Natural killer cell (primary cell): ENCODE data around the gene SLC35E1. TPM values are rescaled to one million over a fixed set of nuclear protein-coding genes. Genes with fewer than 3 reads are reported as not detected.

Experiments used
- ATAC-seq, 3 donors: fragments of 150-1000 bp in 2 of 3; fragments of 200-7000 bp in 1 of 3; cut with Tn5 transposase; 1 replicate in 1 of 3; 2 replicates in 2 of 3; pipeline ENCODE4 v1.10.0; 2021; ENCODE audit warnings: mild to moderate bottlenecking in 2 of 3, moderate library complexity in 2 of 3
- DNase-seq, 2 donors: peaks; one replicate each; pipeline versions ENCODE4 v3.0.0 to v3.0.0-alpha.2; 2013 to 2021; ENCODE audit warnings: mixed read lengths in 1 of 2
- H3K27ac ChIP-seq: one replicate; pipeline ENCODE4 v1.5.1; 2013; ENCODE audit warnings: mild to moderate bottlenecking, low read length
- H3K27me3 ChIP-seq: one replicate; pipeline ENCODE4 v1.6.1; 2013; ENCODE audit warnings: low read length; ENCODE audit not compliant: control insufficient read depth, insufficient read depth
- H3K36me3 ChIP-seq: one replicate; pipeline ENCODE4 v1.6.1; 2013; ENCODE audit warnings: low read length; ENCODE audit not compliant: control insufficient read depth, insufficient read depth
- H3K4me1 ChIP-seq: one replicate; pipeline ENCODE4 v1.6.1; 2013; ENCODE audit warnings: low read length; ENCODE audit not compliant: control insufficient read depth, insufficient read depth
- H3K4me3 ChIP-seq: one replicate; pipeline ENCODE4 v1.5.1; 2013; ENCODE audit warnings: low read length
- H3K9me3 ChIP-seq: one replicate; pipeline ENCODE4 v1.6.1; 2013; ENCODE audit warnings: low read length; ENCODE audit not compliant: control insufficient read depth, insufficient read depth
- H3K27ac Mint-ChIP-seq, 2 donors: one replicate each; pipeline ENCODE4 v1.8.0; 2022; ENCODE audit warnings: mild to moderate bottlenecking in 2 of 2, mixed read lengths in 2 of 2, moderate library complexity in 1 of 2
- H3K27me3 Mint-ChIP-seq, 2 donors: one replicate each; pipeline ENCODE4 v1.8.0; 2022; ENCODE audit warnings: low read depth in 2 of 2, mixed read lengths in 2 of 2
- H3K36me3 Mint-ChIP-seq: one replicate; pipeline ENCODE4 v1.8.0; 2022; ENCODE audit warnings: mixed read lengths
- H3K4me1 Mint-ChIP-seq, 2 donors: one replicate each; pipeline ENCODE4 v1.8.0; 2022; ENCODE audit warnings: mixed read lengths in 2 of 2
- H3K4me3 Mint-ChIP-seq: one replicate; pipeline ENCODE4 v1.8.0; 2022; ENCODE audit warnings: mild to moderate bottlenecking, moderate library complexity, mixed read lengths
- H3K9me3 Mint-ChIP-seq, 2 donors: one replicate each; pipeline ENCODE4 v1.8.0; 2022; ENCODE audit warnings: mixed read lengths in 2 of 2
- CTCF ChIP-seq: fragments of 200-600 bp; IDR thresholded peaks from one replicate; pipeline ENCODE4 v1.8.0; 2022; ENCODE audit warnings: antibody characterized with exemption
- WGBS: methylation state at CpG from one replicate; pipeline ENCODE4 v1.1.7; 2013; ENCODE audit warnings: missing lambda C conversion rate; ENCODE audit not compliant: insufficient coverage; 5-methylcytosine and 5-hydroxymethylcytosine counted together
- intact Hi-C: fragments of 100-400 bp; cut with micrococcal nuclease; formaldehyde crosslinking; loops from one replicate; pipeline ENCODE4 v1.14.2; 2022
- total RNA-seq, 4 donors: library from RNA; stranded (reverse); fragments of 120-200 nt in 1 of 4; gene quantifications; one replicate each; pipeline versions ENCODE4 v1.2.3 to v1.2.4, GENCODE V29; 2013 to 2022

The SLC35E1 gene
- total RNA-seq, 3 donors from 2014 or later (not counting 1 experiment from before 2014, with no cell fraction given): 53.2 to 55.5 (median 54.2) TPM

GRCh38 chr19:16504271-16504670, 67.9 kb downstream of the SLC35E1 start:
- Mint-ChIP-seq H3K4me3 (no peak overlapping the region), H3K27ac (no peak overlapping the region), H3K4me1 (no peaks in the 10 kb centered on the region), H3K36me3 (no peaks in the 10 kb centered on the region), H3K9me3 (no peaks in the 10 kb centered on the region), H3K27me3 (no peaks in the 10 kb centered on the region)
- 90% methylated on average over 3 of the region's 3 CpGs for WGBS
- H3K9me3 ChIP-seq: no peaks in the 10 kb centered on the region
- H3K4me1 ChIP-seq: no peaks in the 10 kb centered on the region
- H3K27me3 ChIP-seq: no peaks in the 10 kb centered on the region
- intact Hi-C loops: no loop called here
- DNase-seq: no peak
- no peak overlapping the region for H3K27ac ChIP-seq
- TF ChIP-seq CTCF: no peak
- H3K4me3 ChIP-seq: no peak overlapping the region
- no peak for ATAC-seq
- H3K36me3 ChIP-seq: peaks cover under 1% of the 10 kb centered on the region

Other genes with a start within 250 kb of the SLC35E1 start
- gene KLF2, start 247.6 kb downstream of the SLC35E1 start, total RNA-seq: 100 to 1,000 TPM; 246 to 645 (median 377) TPM
- gene EPS15L1, start 100.4 kb downstream of the SLC35E1 start, total RNA-seq: 100 to 1,000 TPM in 1 of 3 donors, 10 to 100 TPM in 2; 92.2 to 120 (median 99.3) TPM
- not detected for gene CALR3, start 76.2 kb downstream of the SLC35E1 start, total RNA-seq
- gene C19orf44, start 76.0 kb downstream of the SLC35E1 start, total RNA-seq: 1 to 10 TPM; 1.2 to 2.8 (median 1.4) TPM
- gene CHERP, start 30.0 kb downstream of the SLC35E1 start, total RNA-seq: 10 to 100 TPM; 46.5 to 70.8 (median 68.2) TPM
- 10 to 100 TPM; 34.7 to 47.5 (median 47.3) TPM for gene MED26, start 55.8 kb upstream of the SLC35E1 start, total RNA-seq
- 10 to 100 TPM; 63.2 to 88.4 (median 76.0) TPM for gene SMIM7, start 87.7 kb upstream of the SLC35E1 start, total RNA-seq
- gene TMEM38A, start 88.7 kb upstream of the SLC35E1 start, total RNA-seq: 1 to 10 TPM in 1 of 3 donors, under 1 TPM in 2; 0.29 to 2.2 (median 0.89) TPM
- under 1 TPM in 2 of 3 donors, not detected in 1; 0.05 TPM for gene NWD1, start 147.4 kb upstream of the SLC35E1 start, total RNA-seq